HG02840 (cell line): ENCODE results near the gene GALNT13.

Experiments
- ATAC-seq: cut with Tn5 transposase; IDR thresholded peaks from one replicate; pipeline ENCODE4 v1.9.1; 2021; ENCODE audit warnings: mild to moderate bottlenecking, moderate library complexity, moderate number of reproducible peaks; ENCODE audit not compliant: unreplicated experiment, low FRiP score

The GALNT13 gene

DNA sequence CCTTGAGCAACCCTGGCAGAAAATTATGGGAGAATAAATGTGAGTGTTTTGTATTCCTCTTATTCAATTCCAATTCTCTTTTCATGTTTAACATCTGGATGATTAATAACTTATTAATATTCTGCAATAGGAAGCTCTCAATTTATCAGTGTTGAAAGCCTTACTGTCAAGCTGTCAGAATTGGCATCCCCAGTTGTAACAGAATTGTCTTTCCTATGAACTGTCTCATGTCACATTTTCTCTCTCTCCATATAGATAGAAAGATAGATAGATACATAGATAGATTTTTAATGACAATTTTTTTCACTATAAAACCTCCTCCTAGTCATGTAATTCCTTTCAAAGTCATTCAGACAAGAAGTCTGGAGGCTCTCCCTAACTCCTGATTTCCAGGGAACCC lies 331.5 kb downstream of the GALNT13 start:
- no peak for ATAC-seq

DNA sequence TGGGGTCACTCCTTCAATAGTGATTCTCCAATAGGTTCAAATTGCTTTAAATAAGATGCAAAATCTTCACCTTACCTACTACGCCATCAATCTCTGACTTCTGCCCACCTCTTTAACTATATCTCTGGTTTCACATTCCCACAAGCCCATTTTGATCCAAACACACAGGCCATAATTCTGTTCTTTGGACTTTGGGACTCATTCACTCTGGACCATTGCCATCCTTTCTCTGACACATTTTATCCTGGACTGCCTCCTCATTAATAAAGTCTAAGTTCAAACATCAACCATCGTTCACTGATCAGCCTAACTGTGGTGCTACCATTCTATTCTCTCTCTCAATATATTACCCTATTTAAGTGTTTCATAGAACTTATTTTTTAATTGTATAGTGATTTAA lies 332.2 kb downstream of the GALNT13 start:
- no peak for ATAC-seq

DNA sequence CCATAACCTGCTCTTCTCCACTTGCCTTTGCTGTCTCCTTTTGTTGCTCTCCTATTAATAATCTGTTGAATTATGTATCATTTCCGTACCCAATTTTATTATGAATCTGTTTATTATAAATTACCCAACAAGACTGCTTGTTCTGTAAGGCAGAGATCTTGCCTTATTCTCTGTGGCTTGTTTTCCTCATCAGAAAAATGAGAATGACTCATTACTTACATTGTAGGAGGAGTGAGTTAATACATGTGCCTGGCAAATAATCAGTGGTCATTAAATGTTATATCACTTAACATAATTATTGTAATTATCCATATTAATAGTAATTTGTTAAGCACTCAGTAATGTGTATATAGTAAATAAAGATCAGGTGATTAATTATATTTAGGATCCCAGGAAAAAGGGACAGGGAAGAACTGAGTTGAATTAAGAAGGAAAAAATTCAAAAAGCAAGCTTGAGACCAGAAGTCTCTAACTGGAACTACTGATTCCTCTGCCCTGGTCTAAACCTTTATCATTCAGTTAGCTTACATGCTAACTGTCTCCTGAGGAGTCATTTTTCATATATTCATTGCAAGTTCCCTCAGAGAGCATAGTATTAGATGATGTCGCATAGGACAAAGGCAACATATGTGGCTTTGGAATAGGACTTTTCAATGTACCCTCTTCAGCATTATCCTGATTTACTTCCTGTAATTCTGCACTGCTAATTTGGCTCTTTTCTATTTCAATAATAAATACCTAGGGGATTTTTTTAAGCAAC lies 335.7 kb downstream of the GALNT13 start:
- no peak for ATAC-seq

DNA sequence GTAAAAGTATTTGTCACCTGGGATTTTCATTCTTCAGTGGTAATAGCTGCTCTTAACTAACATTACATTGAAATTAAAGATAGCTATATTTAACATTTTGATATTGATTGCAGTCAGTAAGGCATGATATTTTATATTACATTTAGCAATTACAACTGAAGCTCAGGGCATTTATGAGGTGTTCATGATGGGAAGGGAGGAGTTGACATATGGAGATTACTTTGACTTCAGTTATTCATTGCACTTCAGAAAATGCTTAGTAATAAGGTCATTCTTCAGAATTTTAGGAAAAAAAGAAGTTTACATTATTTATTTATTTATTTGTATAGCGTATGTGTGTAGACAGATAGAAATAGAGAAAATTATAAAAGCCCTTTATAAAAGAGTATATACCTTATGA lies 352.0 kb downstream of the GALNT13 start:
- no peak for ATAC-seq

DNA sequence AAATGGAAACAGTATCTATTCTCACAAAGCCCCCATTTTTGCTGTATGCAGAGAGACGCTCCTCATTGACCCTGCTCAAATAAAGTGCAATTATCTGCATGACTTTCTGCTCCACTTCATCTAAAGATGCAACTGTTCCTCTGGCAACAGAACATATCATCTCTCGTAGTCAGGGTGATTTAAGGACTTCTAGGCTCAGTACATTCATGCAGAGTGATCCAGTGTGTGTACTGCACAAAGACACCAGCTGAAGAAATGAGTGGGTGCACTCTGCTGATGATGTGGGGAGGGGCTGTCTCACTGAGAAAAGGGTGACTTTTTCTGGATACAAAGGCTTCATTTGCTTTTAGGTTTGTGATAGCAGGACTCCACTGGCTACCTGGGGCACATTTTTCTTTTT lies 355.2 kb downstream of the GALNT13 start:
- ATAC-seq, result no peak

DNA sequence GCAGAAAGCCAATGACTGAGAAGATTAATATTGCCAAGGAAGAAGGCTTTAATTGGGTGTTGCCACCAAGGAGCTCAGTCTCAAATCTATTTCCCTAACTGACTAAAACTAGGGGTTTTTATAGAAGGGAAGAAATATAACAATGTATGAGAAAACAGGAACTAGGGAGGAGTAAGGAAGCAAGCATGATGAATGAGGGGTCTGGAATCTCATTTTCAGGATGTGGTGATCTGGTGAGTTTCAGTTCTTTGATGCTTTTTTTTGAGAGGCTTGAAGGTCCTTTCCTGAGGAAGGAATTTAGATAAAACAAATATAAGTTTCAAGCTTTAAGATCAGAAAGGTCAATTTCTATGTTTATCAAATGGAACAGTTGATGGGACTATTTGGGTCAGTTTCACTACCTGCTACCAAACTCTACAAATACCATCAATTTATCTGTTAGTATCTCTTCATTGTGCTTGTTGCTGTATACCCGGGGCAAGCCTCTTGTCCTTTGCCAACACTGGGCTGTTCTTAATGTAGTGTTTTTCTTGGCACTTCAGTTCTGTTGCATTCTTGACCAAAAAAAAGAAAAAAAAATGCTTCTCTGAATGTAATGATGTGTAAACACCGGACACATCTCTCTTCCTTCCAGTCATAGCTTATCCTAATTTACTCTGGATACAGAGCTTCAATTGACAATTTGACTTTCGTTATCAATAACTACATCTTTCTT lies 357.0 kb downstream of the GALNT13 start:
- ATAC-seq, result no peak

DNA sequence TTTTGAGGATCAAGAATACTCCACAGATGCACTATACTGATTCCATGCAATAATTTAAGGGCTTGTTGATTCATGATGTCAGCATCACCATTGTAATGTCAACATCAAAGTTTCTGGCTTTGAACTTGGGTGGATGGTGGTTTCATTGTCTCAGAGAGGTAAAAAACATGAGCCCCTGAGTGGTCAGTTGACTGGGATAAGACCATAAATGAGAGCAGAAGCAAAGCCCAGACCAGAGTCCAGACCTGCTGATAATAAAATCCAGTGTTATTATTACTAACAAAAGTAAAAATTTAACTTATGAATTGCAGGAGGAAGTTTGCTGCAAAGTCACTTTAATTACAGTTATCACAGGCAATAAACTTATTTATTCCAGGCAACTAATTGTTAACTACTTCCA lies 358.2 kb downstream of the GALNT13 start:
- ATAC-seq, result no peak

DNA sequence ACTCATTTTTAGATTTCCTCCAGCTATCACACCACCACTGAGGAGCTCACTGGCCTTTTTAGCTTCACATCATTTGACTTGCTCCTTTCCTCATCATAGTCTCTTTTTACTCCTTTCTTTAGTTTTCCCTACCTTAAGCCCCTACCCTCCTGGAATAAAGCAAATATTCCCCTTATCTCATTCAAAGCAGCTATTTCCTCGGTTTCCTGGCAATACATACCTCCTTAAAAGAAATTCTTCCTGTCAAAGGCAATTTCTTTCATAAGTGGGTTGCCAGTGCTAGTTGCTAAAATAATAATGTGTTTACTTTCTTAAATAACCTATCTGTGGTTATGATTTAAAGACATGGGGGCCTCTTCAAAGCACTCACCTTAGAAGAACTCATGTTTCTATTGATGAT lies 359.3 kb downstream of the GALNT13 start:
- ATAC-seq, result no peak

DNA sequence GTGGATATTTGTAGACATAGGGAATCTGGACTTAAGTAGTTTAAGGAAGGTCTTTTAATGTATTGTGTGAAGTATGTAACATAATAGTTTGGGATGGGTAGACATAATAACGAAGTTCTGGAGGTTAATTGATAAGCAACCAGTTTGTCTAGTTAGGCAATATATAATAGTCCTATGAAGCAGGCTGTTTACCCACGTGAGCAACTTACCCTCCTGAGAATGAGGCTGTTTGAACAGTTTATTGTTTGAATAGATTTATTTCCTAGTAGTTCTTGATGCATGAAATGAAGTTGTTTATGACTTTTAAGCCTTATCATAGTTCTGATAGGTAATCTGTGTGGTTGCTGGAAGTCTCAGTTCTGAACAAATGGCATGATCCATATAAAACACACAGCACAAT lies 361.5 kb downstream of the GALNT13 start:
- no peak for ATAC-seq

DNA sequence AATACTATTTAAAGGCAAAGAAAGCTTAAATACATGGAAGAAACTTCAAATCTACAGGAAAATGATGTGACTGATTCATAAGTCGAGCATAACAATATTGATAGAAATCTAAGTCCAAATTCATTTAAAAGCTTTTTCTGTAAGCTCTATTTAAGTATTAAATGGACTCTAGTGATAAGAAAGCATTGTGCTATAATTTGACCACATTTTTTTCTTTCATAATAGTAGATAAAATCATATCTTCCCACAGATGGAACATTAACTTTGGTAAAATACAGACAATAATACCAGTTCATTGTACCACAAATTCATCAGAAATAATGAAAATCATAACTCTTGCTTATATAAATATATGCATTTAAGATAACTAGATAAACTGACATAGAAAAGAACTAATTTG lies 366.5 kb downstream of the GALNT13 start:
- no peak for ATAC-seq

DNA sequence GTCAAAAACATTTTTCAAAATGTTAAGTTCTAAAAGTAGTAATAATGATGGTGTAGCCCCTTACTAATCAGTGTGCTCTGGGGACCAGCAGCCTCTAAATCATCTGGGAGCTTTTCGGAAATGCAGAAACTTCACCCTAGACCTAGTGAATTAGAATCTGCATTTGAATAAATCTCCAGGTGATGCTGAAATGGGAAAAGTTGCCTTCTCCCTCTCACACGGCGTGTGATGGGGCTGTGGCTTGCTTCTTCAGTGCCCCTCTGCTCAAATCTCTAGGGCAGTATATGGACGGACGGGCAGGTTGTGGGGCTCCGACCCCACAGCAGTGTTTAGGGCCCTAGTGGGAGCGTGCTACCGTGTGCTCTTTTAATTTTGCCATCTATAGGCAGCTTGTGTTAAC lies 368.6 kb downstream of the GALNT13 start:
- no peak for ATAC-seq

DNA sequence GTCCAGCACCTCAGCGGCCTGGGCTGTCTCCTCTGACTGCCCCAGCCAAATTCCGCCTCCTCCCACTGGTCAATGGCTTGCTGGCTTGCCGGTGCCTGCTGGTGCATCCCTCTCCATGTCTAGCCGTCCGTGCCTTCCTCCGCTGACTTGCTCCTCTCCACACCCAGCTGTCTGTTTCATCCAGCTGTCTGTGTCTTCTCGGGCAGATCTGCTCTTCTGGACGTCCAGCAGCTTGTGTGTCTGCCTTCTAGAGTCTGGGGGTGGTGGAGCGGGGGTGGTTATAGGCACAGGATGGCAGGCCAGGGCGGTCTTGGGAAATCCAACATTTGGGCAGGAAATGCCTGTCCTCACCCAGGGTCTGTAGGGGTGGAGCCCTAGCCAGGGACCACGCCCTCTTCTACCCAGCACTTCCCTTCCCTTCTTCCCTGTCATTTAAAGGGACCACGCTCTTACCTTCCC lies 369.2 kb downstream of the GALNT13 start:
- no peak for ATAC-seq

- ATAC-seq, result no peak
These were observed 371.0 kb downstream of the GALNT13 start for GRCh38 chr2:154242687-154243086.

- ATAC-seq, result no peak
These were observed 372.0 kb downstream of the GALNT13 start for GRCh38 chr2:154243685-154244084.

GRCh38 chr2:154244932-154245331 lies 373.2 kb downstream of the GALNT13 start:
- ATAC-seq, result no peak

DNA sequence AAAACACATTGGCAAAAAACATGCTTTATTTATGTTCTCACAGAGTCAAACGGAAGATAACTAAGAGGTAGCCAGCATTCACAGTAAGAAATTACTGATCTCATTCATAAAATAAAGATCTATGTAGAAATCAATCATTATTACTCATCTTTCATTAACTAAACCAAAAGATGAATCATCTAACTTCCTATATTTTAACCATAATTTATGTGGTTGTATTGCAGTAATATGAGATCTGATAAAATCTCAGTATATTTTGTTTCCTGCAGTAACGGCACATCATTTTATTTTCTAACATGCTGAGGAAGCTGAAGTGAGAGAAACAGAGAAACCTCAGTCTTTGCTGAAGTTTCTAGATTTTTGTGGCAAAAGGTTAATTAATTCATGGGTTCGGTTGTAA lies 375.8 kb downstream of the GALNT13 start:
- ATAC-seq, result no peak

- ATAC-seq, result no peak
These were observed 384.4 kb downstream of the GALNT13 start for GRCh38 chr2:154256136-154256535.

- ATAC-seq, result no peak
These were observed 387.3 kb downstream of the GALNT13 start for GRCh38 chr2:154259030-154259429.

GRCh38 chr2:154261473-154262027 lies 389.8 kb downstream of the GALNT13 start:
- ATAC-seq, result no peak

- ATAC-seq, result no peak
These were observed 391.5 kb downstream of the GALNT13 start for GRCh38 chr2:154263206-154263605.

GRCh38 chr2:154264024-154264423 lies 392.3 kb downstream of the GALNT13 start:
- ATAC-seq, result no peak

GRCh38 chr2:154267983-154268382 lies 396.3 kb downstream of the GALNT13 start:
- no peak for ATAC-seq
